GM19351 (cell line): ENCODE data around the gene CIZ1.
"Not testable (repeated sequence)": the region's sequence is repeated elsewhere in the genome, so short reads cannot be mapped to it uniquely, and the experiment has no call there.

ENCODE experiments used
- ATAC-seq: cut with Tn5 transposase; IDR thresholded peaks from one replicate; pipeline ENCODE4 v1.9.1; 2021; ENCODE audit warnings: mild to moderate bottlenecking, moderate library complexity; ENCODE audit not compliant: unreplicated experiment

CIZ1 gene, protein sequence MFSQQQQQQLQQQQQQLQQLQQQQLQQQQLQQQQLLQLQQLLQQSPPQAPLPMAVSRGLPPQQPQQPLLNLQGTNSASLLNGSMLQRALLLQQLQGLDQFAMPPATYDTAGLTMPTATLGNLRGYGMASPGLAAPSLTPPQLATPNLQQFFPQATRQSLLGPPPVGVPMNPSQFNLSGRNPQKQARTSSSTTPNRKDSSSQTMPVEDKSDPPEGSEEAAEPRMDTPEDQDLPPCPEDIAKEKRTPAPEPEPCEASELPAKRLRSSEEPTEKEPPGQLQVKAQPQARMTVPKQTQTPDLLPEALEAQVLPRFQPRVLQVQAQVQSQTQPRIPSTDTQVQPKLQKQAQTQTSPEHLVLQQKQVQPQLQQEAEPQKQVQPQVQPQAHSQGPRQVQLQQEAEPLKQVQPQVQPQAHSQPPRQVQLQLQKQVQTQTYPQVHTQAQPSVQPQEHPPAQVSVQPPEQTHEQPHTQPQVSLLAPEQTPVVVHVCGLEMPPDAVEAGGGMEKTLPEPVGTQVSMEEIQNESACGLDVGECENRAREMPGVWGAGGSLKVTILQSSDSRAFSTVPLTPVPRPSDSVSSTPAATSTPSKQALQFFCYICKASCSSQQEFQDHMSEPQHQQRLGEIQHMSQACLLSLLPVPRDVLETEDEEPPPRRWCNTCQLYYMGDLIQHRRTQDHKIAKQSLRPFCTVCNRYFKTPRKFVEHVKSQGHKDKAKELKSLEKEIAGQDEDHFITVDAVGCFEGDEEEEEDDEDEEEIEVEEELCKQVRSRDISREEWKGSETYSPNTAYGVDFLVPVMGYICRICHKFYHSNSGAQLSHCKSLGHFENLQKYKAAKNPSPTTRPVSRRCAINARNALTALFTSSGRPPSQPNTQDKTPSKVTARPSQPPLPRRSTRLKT

DNA sequence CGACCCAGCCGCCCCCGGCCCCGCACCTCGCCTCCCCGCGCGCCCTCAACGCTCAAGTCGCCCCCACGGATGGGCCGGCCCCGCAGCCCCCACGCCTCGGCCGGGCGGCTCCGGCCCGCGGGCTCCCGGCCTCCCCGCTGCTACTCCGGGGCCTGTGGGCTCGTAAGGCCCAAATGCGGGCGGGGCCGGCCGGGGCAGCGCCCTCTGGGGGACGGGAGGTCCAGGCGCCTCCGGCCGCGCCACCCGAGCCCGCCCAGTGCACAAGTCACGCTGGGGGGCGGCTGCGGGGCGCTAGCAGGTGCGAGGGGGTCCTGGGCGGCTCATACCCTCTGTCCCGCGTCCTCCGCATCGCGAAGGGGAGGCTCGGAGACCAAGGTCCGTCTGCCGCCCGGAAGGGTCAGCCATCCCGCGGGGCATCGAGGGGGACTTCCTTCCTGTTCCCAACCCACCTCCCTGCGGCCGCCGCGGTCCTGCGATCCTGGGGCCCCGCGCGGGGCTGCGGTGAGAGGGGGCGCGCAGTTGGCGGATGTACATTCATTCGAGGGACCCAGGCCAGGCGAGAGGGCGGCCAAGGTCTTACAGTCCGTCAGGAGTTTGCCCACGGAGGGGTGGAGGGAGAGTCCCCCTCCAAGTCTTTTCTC, at the start of gene CIZ1:
Gene CIZ1 (minus strand): TSS at position 167 of the 641 bp plus-strand sequence. CDS start 715 bp downstream, outside the sequence.
- ATAC-seq, result peak; percentile 72

DNA sequence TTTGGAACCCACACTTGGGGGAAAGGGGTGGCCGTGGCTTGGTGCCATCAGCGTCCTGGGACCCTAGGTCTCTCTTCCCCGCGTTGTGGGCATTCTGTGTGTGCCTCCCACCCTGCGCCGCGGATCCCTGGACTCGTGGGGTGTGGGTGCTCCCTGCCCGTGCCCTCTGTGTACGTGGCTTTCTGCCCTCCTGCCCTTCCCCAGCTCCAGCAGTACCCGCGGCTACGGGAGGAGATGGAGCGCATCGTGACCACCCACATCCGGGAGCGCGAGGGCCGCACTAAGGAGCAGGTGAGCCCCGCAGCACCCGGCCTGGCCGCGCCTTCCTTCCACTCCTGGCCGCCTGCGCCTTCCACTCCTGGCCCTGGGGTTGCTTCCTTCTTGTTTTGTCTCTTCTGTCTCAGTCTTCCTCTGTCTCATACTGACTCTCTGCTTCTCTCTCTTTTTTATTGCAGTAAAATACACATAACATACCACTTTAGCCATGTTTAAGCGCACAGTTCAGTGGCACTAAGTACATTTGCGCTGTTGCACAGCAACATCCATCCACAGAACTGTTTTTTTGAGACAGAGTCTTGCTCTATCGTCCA, 42.5 kb upstream of the CIZ1 start:
- ATAC-seq, result no peak

DNA sequence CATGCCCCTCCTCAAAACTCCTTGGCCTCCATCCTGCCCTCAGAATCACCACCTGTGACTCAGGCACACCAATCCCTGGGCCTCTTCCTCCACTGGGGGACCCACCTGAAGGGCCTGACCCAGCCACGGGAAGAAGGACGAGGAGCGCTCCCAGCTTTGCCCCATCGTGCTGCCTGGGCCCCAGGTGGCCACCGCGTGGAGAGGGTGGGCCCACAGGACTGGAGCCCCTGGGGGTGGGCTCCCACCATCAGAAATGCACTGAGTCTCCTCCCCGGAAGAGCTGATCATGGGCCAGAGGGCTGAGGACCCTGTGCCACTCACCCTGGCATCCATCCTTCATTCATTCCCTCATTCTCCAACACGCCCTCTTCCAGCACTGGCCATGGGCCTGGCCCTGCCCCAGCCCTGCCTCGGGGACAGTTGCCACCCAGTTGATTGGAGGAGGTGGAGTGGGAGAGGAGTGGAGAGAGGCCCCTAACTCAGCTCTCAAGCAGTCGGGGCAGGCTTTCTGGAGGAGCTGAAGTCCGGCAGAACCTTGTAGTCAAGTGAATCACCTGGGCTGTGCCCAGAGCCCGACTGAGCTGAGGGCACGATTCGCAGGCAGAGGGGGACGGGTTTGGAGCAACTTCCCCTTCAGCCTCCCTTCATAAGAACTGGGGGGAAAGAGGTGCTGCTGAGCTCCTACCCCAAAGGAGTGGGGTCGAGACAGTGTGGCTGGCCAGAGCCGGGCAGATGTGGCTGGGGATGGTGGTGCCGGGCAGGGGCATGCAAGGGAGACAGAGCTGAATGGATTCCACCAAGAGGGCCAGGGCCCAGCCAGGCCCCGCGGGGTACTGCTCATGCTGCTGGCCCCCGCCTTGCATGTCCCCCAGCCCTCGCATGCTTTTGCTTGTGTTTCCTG, 41.4 kb upstream of the CIZ1 start:
- no peak for ATAC-seq

DNA sequence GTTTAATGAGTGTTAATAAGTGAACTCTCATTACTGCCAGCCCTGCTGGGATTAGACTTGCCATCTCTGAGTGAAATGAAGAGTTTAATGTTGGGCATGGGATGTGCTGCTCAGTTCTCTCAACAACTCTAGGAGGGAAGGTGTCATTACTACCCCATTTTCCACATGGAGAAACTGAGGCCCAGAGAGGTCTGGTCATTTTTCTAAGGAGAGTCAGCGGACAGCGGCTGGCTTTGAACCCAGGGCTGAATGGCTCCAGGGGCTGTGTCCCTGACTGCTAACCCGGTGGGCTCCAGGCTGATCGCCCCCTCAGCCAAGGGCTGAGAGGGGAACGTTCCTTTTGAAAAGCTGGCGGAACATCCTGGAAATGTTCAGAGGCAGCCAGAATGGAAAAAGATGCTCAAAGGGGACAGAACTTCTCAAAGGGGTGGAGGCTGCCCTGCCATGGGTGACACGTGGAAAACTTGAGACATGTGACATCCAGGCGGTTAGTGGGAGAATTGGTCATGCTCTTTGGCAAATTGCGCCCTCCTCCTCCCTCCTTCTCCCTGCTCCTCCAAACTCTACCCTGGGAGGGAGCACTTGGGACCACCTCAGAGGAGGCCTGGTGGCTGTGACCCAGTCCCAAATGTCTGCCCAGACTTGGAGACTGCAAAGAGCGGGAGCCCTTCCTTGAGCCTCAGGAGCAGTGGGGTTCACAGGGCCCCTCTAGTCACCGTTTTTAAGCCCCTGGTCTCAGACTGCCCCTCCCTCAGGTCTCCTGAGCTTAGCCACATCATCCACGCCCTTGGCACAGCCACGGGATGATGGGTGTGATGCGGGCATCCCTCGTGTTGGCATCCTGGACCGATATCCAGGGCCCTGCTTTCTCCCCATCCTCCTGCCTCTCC, 40.5 kb upstream of the CIZ1 start:
- ATAC-seq, result no peak

DNA sequence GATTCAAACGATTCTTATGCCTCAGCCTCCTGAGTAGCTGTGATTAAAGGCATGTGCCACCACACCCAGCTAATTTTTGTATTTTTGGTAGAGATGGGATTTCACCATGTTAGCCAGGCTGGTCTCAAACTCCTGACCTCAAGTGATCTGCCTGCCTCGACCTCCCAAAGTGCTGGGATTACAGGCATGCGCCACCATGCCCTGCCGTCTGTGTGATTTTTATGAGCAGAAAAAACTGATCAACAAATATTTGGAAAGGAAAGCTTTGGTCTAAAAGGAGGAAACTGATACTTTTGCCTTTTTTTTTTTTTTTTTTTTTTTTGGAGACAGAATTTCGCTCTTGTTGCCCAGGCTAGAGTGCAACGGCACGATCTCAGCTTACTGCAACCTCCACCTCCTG, 39.5 kb upstream of the CIZ1 start:
- ATAC-seq, result not testable (repeated sequence)

DNA sequence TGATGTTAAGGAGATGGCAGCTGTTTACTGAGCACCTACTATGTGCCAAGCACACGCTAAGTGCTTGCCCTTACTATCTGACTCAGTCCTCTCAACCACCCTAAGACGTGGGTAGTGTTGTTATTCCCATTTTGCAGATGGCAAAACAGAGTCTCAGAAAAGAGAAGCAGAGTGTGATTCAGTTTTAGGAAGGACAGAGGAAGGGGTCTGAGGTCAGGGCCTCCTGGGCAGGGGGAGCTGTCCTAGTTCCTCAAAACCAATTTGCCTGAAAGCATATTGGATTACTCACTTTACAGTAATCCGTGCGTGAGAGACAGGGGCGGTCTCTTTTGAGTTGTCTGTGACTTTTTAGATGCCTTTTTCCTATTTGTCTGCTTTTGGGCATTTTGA, 35.0 kb upstream of the CIZ1 start:
- no peak for ATAC-seq

DNA sequence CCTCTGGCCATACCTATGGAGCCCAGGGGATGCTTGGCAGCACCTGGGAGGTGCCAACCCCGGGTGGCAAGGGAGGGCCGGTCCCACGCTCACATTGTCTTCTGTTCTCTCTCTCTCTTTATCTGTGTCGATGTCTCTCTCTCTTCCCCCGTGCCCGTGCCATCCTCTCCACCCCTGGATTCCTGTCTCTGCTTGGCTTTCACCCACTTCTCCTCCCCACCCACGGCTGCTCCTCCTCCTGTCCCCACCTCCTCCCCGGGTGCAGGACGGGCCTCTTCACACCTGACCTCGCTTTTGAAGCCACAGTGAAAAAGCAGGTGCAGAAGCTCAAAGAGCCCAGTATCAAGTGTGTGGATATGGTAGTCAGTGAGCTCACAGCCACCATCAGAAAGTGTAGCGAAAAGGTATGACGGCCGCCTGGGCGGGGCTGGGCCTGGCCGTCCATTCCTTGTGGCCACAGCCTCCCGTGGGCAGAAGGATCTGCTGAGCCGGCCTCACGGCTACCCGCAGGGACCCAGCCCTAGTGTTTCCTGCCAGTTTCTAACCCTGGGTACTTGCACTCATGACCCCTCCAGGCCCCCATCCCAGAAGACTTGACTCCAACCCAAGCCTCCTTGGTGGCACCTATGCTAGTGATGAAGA, 34.5 kb upstream of the CIZ1 start:
- no peak for ATAC-seq

DNA sequence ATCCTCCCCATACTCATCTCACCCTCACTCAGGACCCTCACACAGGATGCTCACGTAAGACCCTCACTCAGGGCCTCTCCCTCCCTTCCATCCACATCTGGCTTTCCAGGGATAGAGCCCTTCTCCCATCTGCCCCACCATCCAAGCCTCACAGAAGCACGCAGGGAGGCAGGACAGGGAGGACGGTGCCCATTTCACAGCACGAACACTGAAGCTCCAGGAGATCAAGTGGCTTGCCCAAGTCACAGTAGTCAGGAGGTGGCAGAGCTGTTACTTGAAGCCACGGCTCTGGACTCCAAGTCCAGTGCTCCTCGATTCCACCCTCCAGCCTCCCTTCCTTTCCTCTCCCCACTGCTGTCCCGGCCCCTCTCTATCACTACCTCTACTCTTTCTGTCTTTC, 33.5 kb upstream of the CIZ1 start:
- ATAC-seq, result no peak

DNA sequence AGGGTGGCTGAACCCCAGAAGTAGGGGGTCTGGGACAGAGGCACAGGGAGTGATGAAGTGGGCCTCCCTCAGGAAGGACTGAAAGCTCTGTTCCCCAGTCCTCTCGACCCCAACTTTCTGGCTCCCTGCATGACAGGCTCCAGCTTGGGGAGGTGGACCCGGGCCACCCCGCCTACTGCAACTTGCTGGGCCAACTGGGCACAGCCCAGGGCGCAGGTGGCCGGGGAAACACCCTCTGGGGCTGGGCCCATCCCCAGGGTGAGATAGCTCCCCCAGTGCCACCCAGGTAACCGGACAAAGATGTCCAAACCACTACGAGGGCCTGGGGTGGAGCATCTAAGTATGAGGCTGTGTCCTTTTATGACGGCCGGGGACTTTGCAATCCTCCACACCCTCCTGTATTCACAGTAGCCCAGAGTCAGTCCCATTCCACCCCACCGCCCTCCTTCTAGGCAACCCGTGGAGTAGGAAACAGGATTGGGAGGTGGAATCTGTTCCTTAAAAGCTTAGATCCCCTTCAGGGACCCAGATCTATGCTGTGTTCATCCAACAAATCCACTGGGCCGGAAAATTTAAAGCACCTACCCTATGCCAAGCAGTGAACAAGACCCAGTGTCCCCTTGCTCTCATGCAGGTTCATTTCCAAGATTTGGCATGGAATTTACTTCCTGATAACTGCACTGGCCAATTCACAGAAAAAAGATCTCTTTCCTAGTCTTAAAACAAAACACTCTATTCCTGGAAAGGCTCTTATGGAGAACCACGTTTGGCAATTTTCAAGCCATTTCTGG, 31.7 kb upstream of the CIZ1 start:
- ATAC-seq, result no peak

DNA sequence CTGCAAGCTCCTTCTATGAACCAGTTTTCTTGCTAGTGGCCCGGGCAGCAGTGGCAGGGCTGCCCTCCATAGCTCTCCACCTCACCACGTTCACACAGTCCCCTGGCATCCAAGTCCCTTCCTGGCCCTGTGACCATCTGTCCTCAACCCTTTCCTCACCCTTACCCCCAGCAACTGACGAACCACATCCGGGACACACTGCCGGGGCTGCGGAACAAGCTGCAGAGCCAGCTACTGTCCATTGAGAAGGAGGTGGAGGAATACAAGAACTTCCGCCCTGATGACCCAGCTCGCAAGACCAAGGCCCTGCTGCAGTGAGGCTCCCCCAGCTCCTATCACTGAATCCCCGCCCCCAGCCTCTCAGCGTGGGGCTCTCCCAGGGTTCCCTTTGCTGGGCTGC, 30.7 kb upstream of the CIZ1 start:
- ATAC-seq, result no peak

DNA sequence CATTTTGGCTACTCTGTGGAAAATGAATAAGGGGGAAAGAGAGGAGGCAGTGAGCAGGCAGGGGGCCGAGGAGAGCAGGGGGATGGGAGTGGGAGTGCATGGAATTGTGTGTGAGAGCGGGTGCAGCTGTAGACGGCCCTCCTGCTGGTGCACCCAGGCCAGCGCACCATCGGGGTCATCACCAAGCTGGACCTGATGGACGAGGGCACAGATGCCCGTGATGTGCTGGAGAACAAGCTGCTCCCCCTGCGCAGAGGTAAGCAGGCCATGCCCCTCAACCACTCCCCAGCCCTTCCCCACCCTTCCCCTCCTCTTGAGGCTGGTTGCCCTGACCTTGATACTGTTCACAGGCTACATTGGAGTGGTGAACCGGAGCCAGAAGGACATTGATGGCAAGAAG, 28.5 kb upstream of the CIZ1 start:
- no peak for ATAC-seq

DNA sequence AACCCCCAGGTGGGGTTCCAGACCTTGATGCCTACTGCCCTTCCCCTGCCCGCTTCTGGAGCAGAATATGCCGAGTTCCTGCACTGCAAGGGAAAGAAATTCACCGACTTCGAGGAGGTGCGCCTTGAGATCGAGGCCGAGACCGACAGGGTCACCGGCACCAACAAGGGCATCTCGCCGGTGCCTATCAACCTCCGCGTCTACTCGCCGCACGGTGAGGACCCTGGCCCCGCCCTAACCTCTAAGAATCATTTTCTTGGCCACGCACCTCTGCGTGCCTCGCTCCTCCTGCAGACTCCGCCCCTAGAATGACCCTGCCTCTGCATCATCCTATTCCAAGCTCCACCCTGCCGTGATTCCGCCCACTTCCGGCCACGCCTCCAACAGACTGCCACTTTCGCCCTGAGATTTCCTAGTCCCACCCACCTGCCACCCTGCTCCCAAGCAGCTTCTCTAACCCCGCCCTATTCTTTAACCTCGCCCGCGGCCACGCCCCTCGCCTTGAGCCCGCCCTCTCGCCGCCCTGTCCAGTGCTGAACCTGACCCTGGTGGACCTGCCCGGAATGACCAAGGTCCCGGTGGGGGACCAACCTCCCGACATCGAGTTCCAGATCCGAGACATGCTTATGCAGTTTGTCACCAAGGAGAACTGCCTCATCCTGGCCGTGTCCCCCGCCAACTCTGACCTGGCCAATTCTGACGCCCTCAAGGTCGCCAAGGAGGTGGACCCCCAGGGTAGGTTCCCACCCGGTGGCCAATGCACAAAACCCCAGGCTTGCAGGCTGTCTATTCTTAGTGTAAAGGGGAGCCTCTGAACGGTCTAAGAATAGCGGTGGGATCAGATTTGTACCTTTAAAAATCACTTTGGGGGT, 27.4 kb upstream of the CIZ1 start:
- ATAC-seq, result peak; percentile 96

DNA sequence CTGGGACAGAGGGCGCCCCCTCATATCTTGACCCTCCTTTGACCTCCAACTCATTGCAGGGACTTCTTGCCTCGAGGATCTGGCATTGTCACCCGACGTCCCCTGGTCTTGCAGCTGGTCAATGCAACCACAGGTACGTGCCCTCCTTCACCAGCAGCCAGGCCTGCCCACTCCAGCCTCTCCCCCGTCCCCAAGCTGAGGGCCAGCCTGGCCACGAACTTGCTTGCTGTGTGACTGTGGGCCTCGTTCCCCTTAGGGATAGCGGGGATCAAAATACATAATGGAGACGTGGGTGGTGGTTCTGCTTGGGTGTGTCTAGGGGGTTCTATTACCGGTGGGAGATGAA, 26.8 kb upstream of the CIZ1 start:
- ATAC-seq, result no peak

DNA sequence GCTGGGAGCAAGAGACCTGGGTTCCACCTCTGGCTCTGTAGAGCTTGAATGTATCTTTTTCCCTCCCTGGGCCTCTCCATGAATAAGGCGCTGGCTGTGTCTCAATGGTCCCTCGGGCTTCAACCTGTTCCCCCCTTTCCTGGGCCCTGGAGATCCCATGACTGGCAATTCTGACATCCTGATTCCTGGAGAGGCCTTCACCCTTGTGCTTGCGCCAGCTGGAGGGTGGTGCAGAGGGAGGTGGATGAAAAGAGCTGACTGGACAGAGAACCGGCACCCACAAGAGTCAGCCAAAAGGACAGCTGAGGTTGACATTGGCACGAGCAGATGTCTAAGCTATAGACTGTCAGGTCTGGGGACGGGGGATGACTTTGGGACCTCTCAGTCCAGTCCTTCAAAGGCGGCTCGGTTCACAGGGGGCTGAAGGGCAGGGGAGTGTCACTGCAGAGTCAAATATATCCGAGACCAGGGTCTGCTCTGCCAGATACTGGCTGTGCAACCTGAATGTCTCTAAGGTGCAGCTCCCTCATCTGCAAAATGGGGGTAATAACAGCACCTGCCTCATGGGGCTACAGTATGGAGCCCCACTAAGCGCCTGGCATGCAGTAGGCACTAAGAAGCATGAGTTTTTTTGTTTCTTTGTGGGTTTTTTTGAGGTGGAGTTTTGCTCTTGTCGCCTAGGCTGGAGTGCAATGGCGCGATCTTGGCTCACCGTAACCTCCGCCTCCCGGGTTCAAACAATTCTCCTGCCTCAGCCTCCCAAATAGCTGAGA, 25.6 kb upstream of the CIZ1 start:
- no peak for ATAC-seq

DNA sequence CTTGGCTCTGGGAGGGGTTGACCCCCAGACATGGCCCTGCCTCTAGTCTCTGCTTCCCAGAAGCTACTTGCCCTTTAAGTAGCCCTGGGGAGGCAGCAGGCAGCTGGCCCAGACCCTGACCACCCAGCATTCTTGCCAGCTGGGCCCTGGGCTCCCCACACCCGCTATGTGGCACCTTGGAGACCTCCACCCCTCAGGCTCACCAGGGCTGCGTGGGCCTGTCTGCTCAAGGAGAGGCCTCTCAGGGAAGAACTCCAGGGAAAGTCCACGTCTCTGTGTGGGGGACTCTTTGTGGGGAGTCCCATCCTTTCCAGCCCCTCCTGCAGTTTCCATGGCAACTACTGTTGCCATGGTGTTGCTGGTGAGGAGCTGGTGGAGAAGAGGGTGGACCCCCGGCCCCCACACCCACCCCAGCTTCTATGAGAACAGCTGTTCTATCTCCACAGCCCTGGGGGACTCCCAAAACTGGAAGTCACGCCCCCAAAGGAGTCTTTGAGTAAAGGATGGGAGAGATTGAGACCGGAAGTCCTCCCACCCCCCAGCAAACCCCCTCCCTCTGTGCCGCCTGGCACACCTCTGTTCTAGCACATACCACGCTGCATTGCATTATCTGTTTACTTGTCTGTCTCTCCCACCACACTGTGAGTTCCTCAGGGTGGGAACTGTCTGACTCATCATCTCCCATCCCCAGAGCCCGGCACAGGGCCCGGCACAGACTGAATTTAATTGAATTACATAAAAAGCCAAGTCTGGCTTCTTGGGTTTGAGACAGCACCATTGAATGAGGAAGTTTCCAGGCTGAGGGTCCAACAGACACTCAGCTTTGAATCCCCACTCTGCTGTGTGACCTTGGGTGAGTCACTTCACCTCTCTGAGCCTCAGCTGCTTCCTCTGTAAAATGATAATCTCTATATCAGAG, 24.4 kb upstream of the CIZ1 start:
- no peak for ATAC-seq
